Activated naive CD4-positive, alpha-beta T cell treated with anti-CD3 and anti-CD28 coated beads, Interleukin-2, amount 50 U/mL, for 16 hours (primary cell): Measurements from ENCODE around the gene PSMB11.

Source experiments
- DNase-seq: peaks from one replicate; pipeline ENCODE4 v3.0.0-alpha.2; 2020

The PSMB11 gene

GRCh38 chr14:23044840-23045239, 2.8 kb downstream of the PSMB11 start:
- DNase-seq, result no peak

GRCh38 chr14:23045419-23046357, 3.7 kb downstream of the PSMB11 start:
- no peak for DNase-seq

- no peak for DNase-seq
Measured at GRCh38 chr14:23047034-23047634, 5.1 kb downstream of the PSMB11 start.

GRCh38 chr14:23047751-23048693, 6.0 kb downstream of the PSMB11 start:
- DNase-seq, result no peak

- no peak for DNase-seq
Measured at GRCh38 chr14:23049011-23049410, 7.0 kb downstream of the PSMB11 start.

- no peak for DNase-seq
Measured at GRCh38 chr14:23051141-23052057, 9.4 kb downstream of the PSMB11 start.

- no peak for DNase-seq
Measured at GRCh38 chr14:23052182-23052623, 10.2 kb downstream of the PSMB11 start.

GRCh38 chr14:23052671-23053070, 10.7 kb downstream of the PSMB11 start:
- no peak for DNase-seq

- no peak for DNase-seq
Measured at GRCh38 chr14:23053426-23053825, 11.4 kb downstream of the PSMB11 start.

- DNase-seq, result peak; percentile 40
Measured at GRCh38 chr14:23054000-23054811, 12.2 kb downstream of the PSMB11 start.

- no peak for DNase-seq
Measured at GRCh38 chr14:23055147-23055550, 13.1 kb downstream of the PSMB11 start.

- no peak for DNase-seq
Measured at GRCh38 chr14:23055621-23056144, 13.7 kb downstream of the PSMB11 start.

- DNase-seq, result peak; percentile 71
Measured at GRCh38 chr14:23056145-23056955, 14.3 kb downstream of the PSMB11 start.

- DNase-seq, result peak; percentile 72
Measured at GRCh38 chr14:23056956-23057756, 15.1 kb downstream of the PSMB11 start, which contains the start of gene CDH24. Gene CDH24, minus strand, starts transcription at chr14:23057520. Its CDS starts 1,787 bp downstream, at chr14:23055733.

- DNase-seq, result peak; percentile 86
Measured at GRCh38 chr14:23057757-23058653, 16.0 kb downstream of the PSMB11 start.

- DNase-seq, result no peak
Measured at GRCh38 chr14:23058654-23059504, 16.9 kb downstream of the PSMB11 start.
